IgD-negative memory B cell (primary cell): ENCODE data around the gene ISCU. TPM values are rescaled to one million over a fixed set of nuclear protein-coding genes. Genes with fewer than 3 reads are reported as not detected.
A peak's percentile ranks its signal among the peaks of the same experiment; 100 is the strongest.

ENCODE experiments used
- H3K27ac Mint-ChIP-seq, 3 donors: one replicate each; pipeline ENCODE4 v1.8.0; 2020 to 2022; ENCODE audit warnings: mild to moderate bottlenecking in 3 of 3, mixed read lengths in 3 of 3, moderate library complexity in 1 of 3
- H3K27me3 Mint-ChIP-seq: one replicate; pipeline ENCODE4 v1.8.0; 2021; ENCODE audit warnings: mixed read lengths
- H3K36me3 Mint-ChIP-seq: one replicate; pipeline ENCODE4 v1.8.0; 2020; ENCODE audit warnings: mild to moderate bottlenecking, mixed read lengths
- H3K4me1 Mint-ChIP-seq, 3 donors: one replicate each; pipeline ENCODE4 v1.8.0; 2020 to 2022; ENCODE audit warnings: mixed read lengths in 3 of 3, mild to moderate bottlenecking in 1 of 3
- H3K4me3 Mint-ChIP-seq, 4 donors: one replicate each; pipeline ENCODE4 v1.8.0; 2020 to 2022; ENCODE audit warnings: mild to moderate bottlenecking in 4 of 4, mixed read lengths in 4 of 4, moderate library complexity in 3 of 4
- H3K9me3 Mint-ChIP-seq, 3 donors: one replicate each; pipeline ENCODE4 v1.8.0; 2020 to 2021; ENCODE audit warnings: mixed read lengths in 3 of 3, mild to moderate bottlenecking in 1 of 3
- polyA plus RNA-seq: library from polyadenylated mRNA; unstranded; fragments of 300-500 nt; fragmentation: Illumina TruSeq; gene quantifications from one replicate; pipeline ENCODE4 v1.2.3, GENCODE V29; 2021

Gene ISCU
- polyA plus RNA-seq = 488 TPM

DNA sequence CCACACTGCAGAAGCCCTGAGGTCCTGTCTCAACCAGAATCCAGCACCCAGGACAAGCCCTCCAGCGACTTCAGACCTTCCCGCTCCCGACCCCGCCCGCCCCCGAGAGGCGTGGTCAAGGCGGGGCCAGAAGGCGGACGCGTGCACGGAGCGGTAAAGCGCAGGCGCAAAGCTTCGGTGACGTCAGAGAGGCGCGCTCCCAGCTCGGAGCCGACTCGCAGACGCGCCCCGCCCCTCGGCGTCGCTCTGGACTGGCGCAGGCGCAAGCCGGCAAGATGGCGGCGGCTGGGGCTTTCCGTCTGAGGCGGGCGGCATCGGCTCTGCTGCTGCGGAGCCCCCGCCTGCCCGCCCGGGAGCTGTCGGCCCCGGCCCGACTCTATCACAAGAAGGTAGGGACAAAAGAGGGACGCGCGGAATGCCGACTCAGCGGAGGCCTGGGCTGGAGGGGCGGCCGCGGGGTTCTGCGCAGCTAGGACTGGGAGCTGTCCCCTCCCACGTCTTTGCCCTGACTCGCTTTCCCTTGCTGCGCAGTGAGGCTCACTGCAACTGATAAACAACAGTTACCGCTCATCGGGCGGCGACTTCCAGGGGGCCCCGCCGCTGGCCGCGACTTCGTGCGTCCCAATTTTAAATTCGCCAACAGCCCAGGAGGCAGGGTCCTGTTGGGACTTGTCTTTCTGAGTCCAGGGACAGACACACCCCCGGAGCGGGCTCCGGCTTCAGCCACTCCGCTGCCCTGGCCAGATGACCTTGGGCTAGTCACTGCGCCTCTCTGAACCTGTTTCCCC is at the start of gene ISCU:
Gene ISCU, plus strand, starts transcription at position 249 of the 788 bp plus-strand sequence. Its CDS starts 27 bp downstream, at position 276.
- Mint-ChIP-seq H3K9me3 (no peaks in the 10 kb centered on the region), H3K27ac (peak within 1 kb of the TSS; percentile 97 to 99 (median 99)), H3K4me3 (peak within 1 kb of the TSS; percentile 97 to 100 (median 100)), H3K36me3 (peaks cover 6% of the 10 kb centered on the region), H3K27me3 (no peaks in the 10 kb centered on the region), H3K4me1 (peaks cover 24 to 44% (median 36%) of the 10 kb centered on the region in 3 donors)

DNA sequence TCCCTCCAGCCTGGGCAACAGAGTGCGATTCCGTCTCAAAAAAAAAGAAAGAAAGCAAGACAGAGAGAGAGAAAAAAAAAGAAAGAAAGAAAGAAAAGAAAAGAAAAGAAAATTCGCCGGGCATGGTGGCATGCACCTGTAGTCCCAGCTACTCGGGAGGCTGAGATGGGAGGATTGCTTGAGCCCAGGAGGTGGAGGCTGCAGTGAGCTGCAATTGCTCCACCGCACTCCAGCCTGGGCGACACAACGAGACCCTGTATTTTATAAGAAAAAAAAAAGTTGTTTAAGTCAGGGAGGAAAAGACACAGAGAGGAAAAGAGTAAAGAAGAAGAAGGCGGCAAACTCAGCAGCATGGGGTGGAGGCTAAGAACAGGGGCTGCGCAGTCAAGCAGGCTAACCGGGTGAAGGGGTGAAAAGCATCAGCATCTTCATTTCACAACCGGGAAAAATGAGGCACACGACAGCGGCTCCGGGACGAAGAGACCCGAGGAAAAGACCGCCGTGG is 47.9 kb upstream of the ISCU start:
- Mint-ChIP-seq H3K27me3 (no peaks in the 10 kb centered on the region), H3K36me3 (no peaks in the 10 kb centered on the region), H3K9me3 (peaks cover 0 to 2% (median 0%) of the 10 kb centered on the region in 3 donors), H3K27ac (peak overlapping the region; percentile 70 to 96 (median 94)), H3K4me3 (peak overlapping the region; percentile 89 to 98 (median 96)), H3K4me1 (peaks cover 14 to 27% (median 26%) of the 10 kb centered on the region in 3 donors)

DNA sequence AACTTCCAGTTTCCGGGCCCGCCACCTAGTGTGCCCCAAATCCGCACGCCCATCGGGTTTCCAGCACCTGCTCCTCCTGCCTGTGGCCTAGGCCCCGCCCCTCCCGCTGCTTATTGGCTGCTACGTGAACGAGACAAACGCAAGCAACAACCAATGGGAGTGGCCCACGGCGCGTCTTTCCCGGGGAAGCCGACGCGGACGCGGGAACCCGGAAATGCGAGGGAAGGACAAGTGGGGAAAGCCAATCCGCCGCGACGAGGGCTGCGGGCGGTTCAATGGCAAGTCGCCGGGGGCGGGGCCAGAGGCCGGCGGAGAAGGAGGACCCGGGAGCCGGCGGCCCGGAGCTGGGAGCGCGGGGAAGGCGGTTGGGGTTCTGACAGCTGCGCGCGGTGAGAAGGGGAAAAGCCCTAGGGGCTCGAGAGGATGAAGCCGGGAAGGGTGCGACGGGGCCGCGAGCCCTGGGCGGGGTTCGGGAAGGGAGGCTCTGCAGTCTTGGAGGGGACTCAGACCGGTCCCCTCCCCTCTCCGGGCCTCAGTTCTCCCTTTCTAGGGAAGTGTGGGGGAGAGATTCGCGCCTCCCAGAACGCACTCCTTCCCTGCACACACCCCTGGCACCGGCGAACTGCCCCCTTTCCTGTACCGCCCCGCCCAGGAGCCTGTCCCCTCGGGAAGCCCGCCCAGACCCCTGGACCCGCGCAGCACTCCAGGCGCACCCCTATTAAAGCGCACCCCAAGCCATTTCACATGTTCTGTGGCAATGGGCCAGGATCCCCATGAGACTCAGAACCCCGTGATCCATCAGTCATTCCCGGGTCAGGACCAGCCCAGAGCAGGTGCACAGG is 47.2 kb upstream of the ISCU start, which contains the start of gene FICD:
Gene FICD, plus strand, starts transcription at position 305 of the 842 bp plus-strand sequence. CDS start 1,696 bp downstream, outside the sequence.
- Mint-ChIP-seq H3K27ac (peak within 1 kb of the TSS; percentile 70 to 96 (median 94)), H3K4me1 (peaks cover 14 to 28% (median 27%) of the 10 kb centered on the region in 3 donors), H3K9me3 (peaks cover 0 to 2% (median 0%) of the 10 kb centered on the region in 3 donors), H3K27me3 (no peaks in the 10 kb centered on the region), H3K36me3 (no peaks in the 10 kb centered on the region), H3K4me3 (peak within 1 kb of the TSS; percentile 89 to 98 (median 96))

DNA sequence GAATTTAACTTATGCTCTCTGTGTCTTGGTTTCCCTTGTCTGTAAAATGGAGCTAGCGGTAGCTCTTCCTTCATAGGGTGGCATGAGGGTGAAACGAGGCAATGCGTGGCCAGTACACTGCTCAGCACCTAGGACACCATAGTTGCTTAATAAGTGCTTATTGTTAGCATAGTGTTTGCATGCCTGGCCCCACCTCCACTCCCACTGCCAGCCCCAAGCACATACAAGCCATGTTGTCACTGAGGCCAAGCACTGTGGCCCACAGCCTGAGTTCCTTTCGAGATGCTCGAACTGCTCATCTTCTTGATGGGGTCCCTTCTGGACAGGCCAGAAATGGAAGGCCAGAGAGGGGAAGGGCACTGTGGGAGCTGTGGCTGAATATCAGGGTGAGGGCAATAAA is 46.5 kb upstream of the ISCU start:
- peak overlapping the region; percentile 89 to 98 (median 96) for H3K4me3 Mint-ChIP-seq
- no peaks in the 10 kb centered on the region for H3K27me3 Mint-ChIP-seq
- peaks cover 14 to 26% (median 25%) of the 10 kb centered on the region in 3 donors for H3K4me1 Mint-ChIP-seq
- H3K9me3 Mint-ChIP-seq = peaks cover 0 to 2% (median 0%) of the 10 kb centered on the region in 3 donors
- H3K36me3 Mint-ChIP-seq = no peaks in the 10 kb centered on the region
- peak overlapping the region; percentile 70 to 96 (median 94) for H3K27ac Mint-ChIP-seq

DNA sequence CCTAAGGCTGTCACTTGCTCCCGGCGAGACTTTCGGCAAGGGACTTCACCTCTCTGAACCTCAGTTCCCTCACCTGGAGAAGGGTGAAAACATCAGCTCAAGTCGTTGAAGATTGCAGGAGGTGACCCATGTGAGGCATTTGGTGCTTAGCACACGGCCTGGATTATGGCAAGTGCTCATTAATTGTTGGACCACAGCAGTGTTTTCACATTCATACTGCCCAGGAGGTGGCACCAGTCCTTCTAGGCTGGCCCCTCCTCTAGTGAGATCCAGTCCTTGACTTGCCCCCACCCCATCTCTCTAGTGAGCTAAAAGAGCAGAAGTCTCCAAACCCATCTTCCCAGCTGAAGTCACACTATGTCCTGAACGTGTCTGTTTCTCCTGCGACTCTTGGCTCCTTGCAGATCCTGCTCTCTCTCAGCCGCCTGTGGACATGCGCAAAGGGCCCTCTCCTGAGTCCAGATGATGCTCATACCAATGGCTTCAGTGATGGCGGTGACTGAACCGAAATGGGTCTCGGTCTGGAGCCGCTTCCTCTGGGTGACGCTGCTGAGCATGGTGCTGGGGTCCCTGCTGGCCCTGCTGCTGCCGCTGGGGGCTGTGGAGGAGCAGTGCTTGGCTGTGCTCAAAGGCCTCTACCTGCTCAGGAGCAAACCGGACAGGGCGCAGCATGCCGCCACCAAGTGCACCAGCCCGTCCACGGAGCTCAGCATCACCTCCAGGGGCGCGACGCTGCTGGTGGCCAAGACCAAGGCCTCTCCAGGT is 45.7 kb upstream of the ISCU start:
- Mint-ChIP-seq H3K27ac (peak overlapping the region; percentile 70 to 88 (median 71)), H3K36me3 (no peaks in the 10 kb centered on the region), H3K4me3 (peak overlapping the region in 3 of 4 donors; percentile 89 to 98 (median 94)), H3K4me1 (peaks cover 10 to 20% (median 18%) of the 10 kb centered on the region in 3 donors), H3K9me3 (no peaks in the 10 kb centered on the region), H3K27me3 (no peaks in the 10 kb centered on the region)

DNA sequence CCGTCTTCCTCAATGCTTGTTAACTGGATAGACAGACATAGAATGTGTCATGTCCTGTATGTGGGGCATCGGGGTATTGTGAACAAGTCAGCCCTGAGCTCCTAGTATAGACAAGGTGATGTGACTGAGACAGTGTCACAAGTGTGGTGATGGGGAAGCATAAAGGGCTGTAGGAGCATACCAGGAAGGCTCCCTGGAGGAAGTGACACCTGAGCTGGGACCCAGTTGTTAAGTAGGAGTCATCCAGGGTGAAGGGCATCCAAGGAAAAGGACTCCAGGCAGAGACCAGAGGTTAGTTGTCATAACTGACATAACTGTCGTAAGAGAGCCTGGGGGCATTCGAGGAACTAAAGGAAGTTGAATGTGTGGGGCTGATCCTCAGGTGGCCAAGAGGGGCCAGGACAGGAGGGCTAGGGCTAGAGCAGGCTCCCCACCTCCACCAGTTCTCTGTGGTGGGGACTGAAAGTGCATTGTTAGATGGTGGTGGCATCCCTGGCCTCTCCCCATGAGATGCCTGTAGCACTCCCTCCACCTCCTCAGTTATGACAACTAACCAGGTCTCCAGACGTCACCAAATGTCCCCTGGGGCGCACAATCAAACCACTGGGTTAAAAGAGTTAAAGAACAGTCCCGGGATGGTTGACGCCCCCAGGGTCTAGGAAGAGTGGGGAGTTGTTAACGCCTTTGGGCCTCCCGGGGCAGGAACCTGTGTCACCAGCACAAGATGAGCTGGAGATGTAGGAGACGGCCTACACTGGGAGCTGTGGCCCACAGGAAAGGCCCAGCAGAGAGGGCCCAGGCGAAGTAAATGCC is 44.9 kb upstream of the ISCU start:
- peak overlapping the region in 2 of 4 donors; percentile 25 to 89 for H3K4me3 Mint-ChIP-seq
- no peaks in the 10 kb centered on the region for H3K9me3 Mint-ChIP-seq
- H3K4me1 Mint-ChIP-seq = peaks cover 4 to 14% (median 12%) of the 10 kb centered on the region in 3 donors
- no peaks in the 10 kb centered on the region for H3K27me3 Mint-ChIP-seq
- H3K27ac Mint-ChIP-seq = peak overlapping the region in 2 of 3 donors; percentile 67 to 88
- no peaks in the 10 kb centered on the region for H3K36me3 Mint-ChIP-seq

DNA sequence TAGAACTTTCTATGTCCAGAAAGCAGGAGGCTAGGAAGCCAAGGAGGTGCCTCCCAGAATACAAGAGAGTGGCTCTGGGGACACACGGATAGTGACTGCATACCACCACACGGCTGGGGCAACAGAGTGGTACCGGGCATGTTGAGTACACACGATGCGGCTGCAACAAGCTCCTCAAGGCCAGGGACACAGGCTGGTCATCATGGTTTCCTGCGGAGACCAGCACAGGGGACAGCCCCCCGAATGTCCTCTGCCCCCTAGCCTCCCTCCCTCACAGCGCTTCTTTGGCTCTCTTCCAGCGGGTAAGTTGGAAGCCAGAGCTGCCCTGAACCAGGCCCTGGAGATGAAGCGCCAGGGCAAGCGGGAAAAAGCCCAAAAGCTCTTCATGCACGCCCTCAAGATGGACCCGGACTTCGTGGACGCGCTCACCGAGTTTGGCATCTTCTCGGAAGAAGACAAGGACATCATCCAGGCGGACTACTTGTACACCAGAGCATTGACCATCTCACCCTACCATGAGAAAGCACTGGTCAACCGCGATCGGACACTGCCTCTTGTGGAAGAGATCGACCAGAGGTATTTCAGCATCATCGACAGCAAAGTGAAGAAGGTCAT is 44.2 kb upstream of the ISCU start:
- Mint-ChIP-seq H3K4me1 (peaks cover 4 to 14% (median 12%) of the 10 kb centered on the region in 3 donors), H3K36me3 (no peaks in the 10 kb centered on the region), H3K27ac (peak overlapping the region in 2 of 3 donors; percentile 67 to 80), H3K9me3 (no peaks in the 10 kb centered on the region), H3K4me3 (peak overlapping the region in 1 of 4 donors; percentile 8), H3K27me3 (no peaks in the 10 kb centered on the region)

DNA sequence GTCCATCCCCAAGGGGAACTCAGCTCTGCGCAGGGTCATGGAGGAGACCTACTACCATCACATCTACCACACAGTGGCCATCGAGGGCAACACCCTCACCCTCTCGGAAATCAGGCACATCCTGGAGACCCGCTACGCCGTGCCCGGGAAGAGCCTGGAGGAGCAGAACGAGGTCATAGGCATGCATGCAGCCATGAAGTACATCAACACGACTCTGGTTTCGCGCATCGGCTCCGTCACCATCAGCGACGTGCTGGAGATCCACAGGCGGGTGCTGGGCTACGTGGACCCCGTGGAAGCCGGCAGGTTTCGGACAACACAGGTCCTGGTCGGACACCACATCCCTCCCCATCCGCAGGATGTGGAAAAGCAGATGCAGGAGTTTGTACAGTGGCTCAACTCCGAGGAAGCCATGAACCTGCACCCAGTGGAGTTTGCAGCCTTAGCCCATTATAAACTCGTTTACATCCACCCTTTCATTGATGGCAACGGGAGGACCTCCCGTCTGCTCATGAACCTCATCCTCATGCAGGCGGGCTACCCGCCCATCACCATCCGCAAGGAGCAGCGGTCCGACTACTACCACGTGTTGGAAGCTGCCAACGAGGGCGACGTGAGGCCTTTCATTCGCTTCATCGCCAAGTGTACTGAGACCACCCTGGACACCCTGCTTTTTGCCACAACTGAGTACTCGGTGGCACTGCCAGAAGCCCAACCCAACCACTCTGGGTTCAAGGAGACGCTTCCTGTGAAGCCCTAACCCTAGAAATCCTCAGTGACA is 43.5 kb upstream of the ISCU start:
- Mint-ChIP-seq H3K9me3 (no peaks in the 10 kb centered on the region), H3K4me3 (peak overlapping the region in 1 of 4 donors; percentile 8), H3K4me1 (peaks cover 4 to 14% (median 12%) of the 10 kb centered on the region in 3 donors), H3K36me3 (no peaks in the 10 kb centered on the region), H3K27ac (peak overlapping the region in 2 of 3 donors; percentile 8 to 80), H3K27me3 (no peaks in the 10 kb centered on the region)

DNA sequence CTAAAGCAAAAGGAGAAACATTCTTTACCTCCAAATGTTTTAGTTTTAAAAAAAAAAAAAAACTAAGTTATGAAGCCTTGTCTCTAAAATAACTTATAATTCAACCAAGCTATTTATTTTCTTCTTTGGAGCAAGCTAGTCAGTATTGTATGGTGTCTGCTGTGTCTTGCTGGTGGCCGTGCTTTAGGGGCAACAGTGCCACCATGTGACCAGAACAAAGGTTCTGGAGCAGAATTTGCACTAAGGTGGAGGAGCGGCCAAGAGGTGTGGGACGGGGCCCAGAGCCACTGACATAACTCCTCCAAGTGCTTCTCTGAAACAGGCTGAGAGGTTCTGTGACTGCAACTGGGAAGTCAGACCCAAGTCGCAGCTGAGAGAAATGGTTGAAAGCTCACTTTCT is 42.8 kb upstream of the ISCU start:
- H3K27me3 Mint-ChIP-seq = no peaks in the 10 kb centered on the region
- H3K4me1 Mint-ChIP-seq = peaks cover 4 to 14% (median 12%) of the 10 kb centered on the region in 3 donors
- H3K9me3 Mint-ChIP-seq = no peaks in the 10 kb centered on the region
- no peak overlapping the region for H3K4me3 Mint-ChIP-seq
- peak overlapping the region in 2 of 3 donors; percentile 8 to 59 for H3K27ac Mint-ChIP-seq
- no peaks in the 10 kb centered on the region for H3K36me3 Mint-ChIP-seq

DNA sequence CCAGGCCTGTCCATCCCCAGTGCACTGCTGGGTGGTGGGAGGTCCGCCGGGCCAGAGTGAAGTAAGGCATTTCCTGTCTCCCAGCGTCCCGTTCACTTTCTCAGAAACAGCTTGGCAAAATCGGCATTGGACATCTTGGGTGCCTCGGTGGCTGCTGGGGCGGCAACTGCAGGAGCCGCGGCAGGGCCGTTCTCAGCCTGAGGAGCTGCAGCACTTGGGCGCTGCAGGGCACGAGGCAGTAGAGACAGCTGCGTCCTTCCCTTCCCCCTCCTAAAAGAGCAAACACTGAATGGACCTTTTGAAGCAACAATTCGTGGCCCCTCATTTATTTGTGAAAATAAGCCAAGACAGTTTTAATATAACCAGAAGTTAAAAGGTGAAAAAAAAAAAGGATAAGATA is 39.0 kb upstream of the ISCU start:
- Mint-ChIP-seq H3K4me1 (peaks cover 0 to 3% (median 2%) of the 10 kb centered on the region in 3 donors), H3K9me3 (no peaks in the 10 kb centered on the region), H3K27me3 (no peaks in the 10 kb centered on the region), H3K27ac (peak overlapping the region in 2 of 3 donors; percentile 46 to 47), H3K4me3 (no peak overlapping the region), H3K36me3 (no peaks in the 10 kb centered on the region)

DNA sequence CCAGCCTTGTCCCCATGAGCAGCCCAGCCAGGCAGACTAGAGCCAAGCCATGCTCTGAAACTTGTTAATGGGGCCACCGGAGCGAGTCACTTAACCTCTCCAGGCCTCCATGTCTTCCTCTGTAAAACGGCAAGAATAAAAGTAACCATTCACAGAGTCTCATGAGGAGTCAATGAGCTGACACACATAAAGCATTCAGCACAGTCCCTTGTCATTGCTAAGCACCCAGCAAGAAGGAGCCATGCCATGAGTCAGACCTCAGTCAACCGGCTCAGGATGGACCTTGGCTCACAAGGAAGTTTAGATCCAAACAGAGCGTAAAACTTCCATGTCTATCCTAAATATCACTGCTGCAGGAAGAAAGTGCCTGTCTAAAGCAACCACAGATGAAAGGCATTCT is 36.7 kb upstream of the ISCU start:
- Mint-ChIP-seq H3K4me1 (peaks cover 0 to 2% (median 0%) of the 10 kb centered on the region in 3 donors), H3K4me3 (no peak overlapping the region), H3K36me3 (peaks cover 6% of the 10 kb centered on the region), H3K27ac (peak overlapping the region in 1 of 3 donors; percentile 50), H3K27me3 (no peaks in the 10 kb centered on the region), H3K9me3 (no peaks in the 10 kb centered on the region)

DNA sequence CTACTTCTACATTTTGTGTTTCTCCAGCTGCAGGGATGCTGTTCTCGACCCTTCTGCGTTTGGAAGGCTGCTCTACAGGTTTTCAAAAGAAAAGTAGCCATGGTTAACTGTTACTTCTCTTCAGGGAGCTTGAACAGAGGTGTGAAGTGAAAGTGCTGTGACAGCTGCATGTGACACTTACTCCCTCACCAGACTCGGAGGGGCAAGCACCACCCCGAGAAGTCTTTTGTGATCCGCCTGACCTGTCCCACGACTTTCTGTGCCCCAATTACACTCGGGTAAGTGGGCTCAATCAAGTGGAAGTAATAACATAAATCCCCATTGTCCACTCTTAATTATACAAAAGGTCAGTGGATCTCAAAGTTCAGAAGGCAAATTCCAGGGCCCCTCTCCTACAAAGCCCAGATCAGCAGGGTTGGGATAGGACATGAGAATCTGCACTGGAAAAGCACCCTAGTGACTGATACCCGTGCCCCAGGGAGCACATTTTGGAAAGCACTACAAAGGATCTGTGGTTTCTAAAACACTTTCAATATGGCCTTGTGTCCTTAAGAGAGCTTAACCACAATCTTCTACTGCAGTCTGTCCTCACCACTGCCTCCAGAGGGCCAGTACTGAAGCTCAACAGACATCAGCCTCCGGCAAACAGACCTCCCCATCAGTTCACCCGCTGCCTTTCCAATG is 35.8 kb upstream of the ISCU start:
- Mint-ChIP-seq H3K27ac (peak overlapping the region in 1 of 3 donors; percentile 39), H3K9me3 (no peaks in the 10 kb centered on the region), H3K27me3 (no peaks in the 10 kb centered on the region), H3K4me3 (no peak overlapping the region), H3K36me3 (peaks cover 6% of the 10 kb centered on the region), H3K4me1 (peaks cover 0 to 2% (median 0%) of the 10 kb centered on the region in 3 donors)
